SIG-M5 treated with dmso at 0.1 percent for 504 hours (cell line): ENCODE results near the gene TTLL12.

Experiments used
- DNase-seq: peaks from one replicate; lab custom pipeline; 2025; ENCODE audit not compliant: unreplicated experiment; lab: John Stamatoyannopoulos, UW

The TTLL12 gene

GRCh38 chr22:43186272-43187170 lies at the start of gene TTLL12:
Gene TTLL12 (minus strand): TSS chr22:43187134. CDS start chr22:43187069, 65 bp downstream.
- peak; percentile 17 for DNase-seq

- DNase-seq: no peak
Measured at GRCh38 chr22:43235445-43236409, 48.8 kb upstream of the TTLL12 start.

- no peak for DNase-seq
Measured at GRCh38 chr22:43234264-43234988, 47.5 kb upstream of the TTLL12 start.

GRCh38 chr22:43233529-43233928 lies 46.6 kb upstream of the TTLL12 start:
- no peak for DNase-seq

GRCh38 chr22:43232445-43232844 lies 45.5 kb upstream of the TTLL12 start:
- no peak for DNase-seq

- DNase-seq: no peak
Measured at GRCh38 chr22:43231724-43232034, 44.7 kb upstream of the TTLL12 start.

GRCh38 chr22:43230971-43231723 lies 44.2 kb upstream of the TTLL12 start:
- peak; percentile 0 for DNase-seq

GRCh38 chr22:43230571-43230970 lies 43.6 kb upstream of the TTLL12 start:
- DNase-seq: no peak

- DNase-seq: no peak
Measured at GRCh38 chr22:43228863-43229262, 41.9 kb upstream of the TTLL12 start.

- peak; percentile 11 for DNase-seq
Measured at GRCh38 chr22:43228330-43228729, 41.4 kb upstream of the TTLL12 start.

GRCh38 chr22:43227239-43227630 lies 40.3 kb upstream of the TTLL12 start:
- DNase-seq: no peak

GRCh38 chr22:43226377-43227238 lies 39.7 kb upstream of the TTLL12 start:
- DNase-seq: no peak

GRCh38 chr22:43225609-43226008 lies 38.7 kb upstream of the TTLL12 start:
- no peak for DNase-seq

- DNase-seq: no peak
Measured at GRCh38 chr22:43222987-43223386, 36.1 kb upstream of the TTLL12 start.

- DNase-seq: no peak
Measured at GRCh38 chr22:43222262-43222661, 35.3 kb upstream of the TTLL12 start.

- DNase-seq: no peak
Measured at GRCh38 chr22:43220625-43221380, 33.9 kb upstream of the TTLL12 start.

- no peak for DNase-seq
Measured at GRCh38 chr22:43218786-43219185, 31.9 kb upstream of the TTLL12 start.

GRCh38 chr22:43217285-43218030 lies 30.5 kb upstream of the TTLL12 start:
- no peak for DNase-seq
